Frontal cortex (tissue), 4 donors: ENCODE data around the gene HSPB6. TPM values are rescaled to one million over a fixed set of nuclear protein-coding genes. Genes with fewer than 3 reads are reported as not detected.
"Not testable (repeated sequence)": the region's sequence is repeated elsewhere in the genome, so short reads cannot be mapped to it uniquely, and the experiment has no call there.

Experiments
- DNase-seq, 2 donors: peaks; one replicate each; pipeline ENCODE4 v3.0.0; 2012; ENCODE audit warnings: low spot score in 2 of 2
- FAIRE-seq: peaks from 2 replicates; lab custom pipeline; 2012; peaks lifted over from hg19 to GRCh38; lab: Jason Lieb, UNC
- total RNA-seq: library from RNA; depleted of rRNA; stranded (reverse); fragments of >200 nt; gene quantifications from one replicate; pipeline ENCODE4 v1.2.3, GENCODE V29; 2014
- donor health status: control.
- donor health status: control.
- donor health status: control.

HSPB6 gene
- total RNA-seq, 1 donor from 2014 or later, result under 0.01 TPM

- not testable (repeated sequence) for FAIRE-seq, DNase-seq
Measured at GRCh38 chr19:35772362-35772761, 15.5 kb upstream of the HSPB6 start.

GRCh38 chr19:35768082-35768421, 11.2 kb upstream of the HSPB6 start:
- FAIRE-seq, result no peak

GRCh38 chr19:35767288-35768081, 10.7 kb upstream of the HSPB6 start:
- no peak for FAIRE-seq
- peak in 1 of 2 donors; percentile 17 for DNase-seq

More at GRCh38 chr19:35768082-35768421, 11.2 kb upstream of the HSPB6 start:
- peak in 1 of 2 donors; percentile 8 for DNase-seq

GRCh38 chr19:35766571-35767104, 9.8 kb upstream of the HSPB6 start:
- FAIRE-seq (no peak), DNase-seq (no peak)

GRCh38 chr19:35764432-35765315, 7.8 kb upstream of the HSPB6 start:
- DNase-seq, result no peak
- FAIRE-seq, result no peak

- DNase-seq (no peak), FAIRE-seq (no peak)
Measured at GRCh38 chr19:35760711-35761349, 4.0 kb upstream of the HSPB6 start.

GRCh38 chr19:35759697-35760096, 2.9 kb upstream of the HSPB6 start:
- DNase-seq, result no peak
- no peak for FAIRE-seq

GRCh38 chr19:35757749-35758608, 1.1 kb upstream of the HSPB6 start, which contains the start of gene PROSER3:
TSS of gene PROSER3 (plus strand) at chr19:35758176. CDS start at chr19:35758216, 40 bp downstream.
- peak; percentile 98 for FAIRE-seq
- peak; percentile 93 to 96 for DNase-seq

- DNase-seq, result peak in 1 of 2 donors; percentile 29
- FAIRE-seq, result no peak
Measured at GRCh38 chr19:35757231-35757748, 461 bp upstream of the HSPB6 start.

GRCh38 chr19:35755550-35756376, 1.1 kb downstream of the HSPB6 start:
- peak in 1 of 2 donors; percentile 30 for DNase-seq
- FAIRE-seq, result no peak

GRCh38 chr19:35755131-35755549, 1.7 kb downstream of the HSPB6 start:
- DNase-seq, result no peak
- no peak for FAIRE-seq

- FAIRE-seq (no peak), DNase-seq (no peak)
Measured at GRCh38 chr19:35754370-35755130, 2.3 kb downstream of the HSPB6 start.

GRCh38 chr19:35753634-35754369, 3.0 kb downstream of the HSPB6 start:
- no peak for FAIRE-seq
- DNase-seq, result no peak

GRCh38 chr19:35752746-35753350, 4.0 kb downstream of the HSPB6 start:
- DNase-seq (no peak), FAIRE-seq (no peak)

- no peak for FAIRE-seq
- no peak for DNase-seq
Measured at GRCh38 chr19:35751839-35752745, 4.7 kb downstream of the HSPB6 start.
